Loucy (cell line): Measurements from ENCODE around the gene PRDM2.

Source experiments
- H2AFZ ChIP-seq: fragments of 200-600 bp; sonication (generic); 2 replicates; pipeline ENCODE4 v1.6.0; 2016; ENCODE audit warnings: antibody characterized with exemption, mild to moderate bottlenecking, low read length, moderate library complexity
- H3F3A ChIP-seq: fragments of 200-600 bp; 2 replicates; pipeline ENCODE4 v1.6.0; 2016; ENCODE audit warnings: antibody characterized with exemption, low read depth, mild to moderate bottlenecking
- H3K27me3 ChIP-seq: fragments of 200-600 bp; sonication (generic); 2 replicates; pipeline ENCODE4 v1.6.1; 2014; ENCODE audit warnings: low read length, mild to moderate bottlenecking; ENCODE audit not compliant: insufficient read depth, poor library complexity, severe bottlenecking
- H3K36me3 ChIP-seq: fragments of 200-600 bp; sonication (generic); 2 replicates; pipeline ENCODE4 v1.6.1; 2016; ENCODE audit warnings: low read length; ENCODE audit not compliant: insufficient read depth
- H3K4me1 ChIP-seq: fragments of 200-600 bp; sonication (generic); 2 replicates; pipeline ENCODE4 v1.5.1; 2014; ENCODE audit warnings: low read length, mild to moderate bottlenecking; ENCODE audit not compliant: insufficient read depth, poor library complexity, severe bottlenecking
- H3K4me2 ChIP-seq: fragments of 200-600 bp; sonication (generic); 2 replicates; pipeline ENCODE4 v1.6.0; 2014; ENCODE audit warnings: antibody characterized with exemption, low read length, low read depth, mild to moderate bottlenecking; ENCODE audit not compliant: poor library complexity, severe bottlenecking
- H3K4me3 ChIP-seq: fragments of 200-600 bp; sonication (generic); 2 replicates; pipeline ENCODE4 v1.5.1; 2014; ENCODE audit warnings: low read length, mild to moderate bottlenecking, mixed read lengths; ENCODE audit not compliant: poor library complexity, severe bottlenecking
- H3K79me2 ChIP-seq: fragments of 200-600 bp; sonication (generic); 2 replicates; pipeline ENCODE4 v1.6.1; 2014; ENCODE audit warnings: low read length; ENCODE audit not compliant: insufficient read depth
- H3K9ac ChIP-seq: fragments of 200-600 bp; sonication (generic); 2 replicates; pipeline ENCODE4 v1.6.0; 2014; ENCODE audit warnings: mild to moderate bottlenecking, low read depth, low read length, moderate library complexity; ENCODE audit not compliant: poor library complexity, severe bottlenecking
- H3K9me2 ChIP-seq: fragments of 200-600 bp; sonication (generic); replicated peaks from 2 replicates; pipeline ENCODE4 v1.6.1; 2016; ENCODE audit warnings: low read depth, low read length, mixed read lengths
- H3K9me3 ChIP-seq: fragments of 200-600 bp; sonication (generic); 2 replicates; pipeline ENCODE4 v1.6.1; 2014; ENCODE audit warnings: mild to moderate bottlenecking, antibody characterized with exemption, low read length, low read depth; ENCODE audit not compliant: insufficient read depth
- H4K20me1 ChIP-seq: fragments of 200-600 bp; sonication (generic); 2 replicates; pipeline ENCODE4 v1.6.0; 2014; ENCODE audit warnings: antibody characterized with exemption, low read length, mild to moderate bottlenecking; ENCODE audit not compliant: insufficient read depth, poor library complexity, severe bottlenecking
- EZH2phosphoT487 ChIP-seq: fragments of 200-600 bp; IDR thresholded peaks from 2 replicates; pipeline ENCODE4 v1.6.1; 2018; ENCODE audit warnings: antibody characterized with exemption, mild to moderate bottlenecking, moderate library complexity, borderline replicate concordance
- TF ChIP-seq, protein P1 (sequence below): fragments of 200-600 bp; sonication (generic); conservative IDR thresholded peaks from 2 replicates; pipeline ENCODE4 v1.5.1; 2014; ENCODE audit warnings: mild to moderate bottlenecking, antibody characterized with exemption, low read length

PRDM2 gene

DNA sequence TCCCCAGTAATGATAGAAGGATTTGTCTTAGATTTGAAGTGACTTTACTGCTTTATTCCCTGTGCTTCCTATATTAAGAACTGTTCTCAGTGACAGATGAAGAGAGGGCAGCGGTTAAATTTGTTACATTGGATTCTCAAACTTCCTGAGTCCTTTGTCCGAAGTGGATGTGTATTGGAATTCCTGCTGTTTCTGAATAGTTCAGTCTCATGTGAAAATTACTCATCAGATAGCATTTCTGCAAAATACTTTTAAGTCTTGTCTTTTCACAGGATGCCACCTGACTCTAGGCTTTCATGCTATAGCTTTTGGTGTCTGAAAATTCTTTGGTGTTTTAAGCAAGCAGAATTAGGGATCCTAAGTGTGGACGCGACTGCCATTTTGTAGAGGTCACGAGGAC, 83.6 kb downstream of the PRDM2 start:
- no peak for TF ChIP-seq EZH2phosphoT487
- TF ChIP-seq, protein P1, sequence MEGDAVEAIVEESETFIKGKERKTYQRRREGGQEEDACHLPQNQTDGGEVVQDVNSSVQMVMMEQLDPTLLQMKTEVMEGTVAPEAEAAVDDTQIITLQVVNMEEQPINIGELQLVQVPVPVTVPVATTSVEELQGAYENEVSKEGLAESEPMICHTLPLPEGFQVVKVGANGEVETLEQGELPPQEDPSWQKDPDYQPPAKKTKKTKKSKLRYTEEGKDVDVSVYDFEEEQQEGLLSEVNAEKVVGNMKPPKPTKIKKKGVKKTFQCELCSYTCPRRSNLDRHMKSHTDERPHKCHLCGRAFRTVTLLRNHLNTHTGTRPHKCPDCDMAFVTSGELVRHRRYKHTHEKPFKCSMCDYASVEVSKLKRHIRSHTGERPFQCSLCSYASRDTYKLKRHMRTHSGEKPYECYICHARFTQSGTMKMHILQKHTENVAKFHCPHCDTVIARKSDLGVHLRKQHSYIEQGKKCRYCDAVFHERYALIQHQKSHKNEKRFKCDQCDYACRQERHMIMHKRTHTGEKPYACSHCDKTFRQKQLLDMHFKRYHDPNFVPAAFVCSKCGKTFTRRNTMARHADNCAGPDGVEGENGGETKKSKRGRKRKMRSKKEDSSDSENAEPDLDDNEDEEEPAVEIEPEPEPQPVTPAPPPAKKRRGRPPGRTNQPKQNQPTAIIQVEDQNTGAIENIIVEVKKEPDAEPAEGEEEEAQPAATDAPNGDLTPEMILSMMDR, result no peak
- H4K20me1 ChIP-seq, result peaks cover 56% of the 10 kb centered on the region

DNA sequence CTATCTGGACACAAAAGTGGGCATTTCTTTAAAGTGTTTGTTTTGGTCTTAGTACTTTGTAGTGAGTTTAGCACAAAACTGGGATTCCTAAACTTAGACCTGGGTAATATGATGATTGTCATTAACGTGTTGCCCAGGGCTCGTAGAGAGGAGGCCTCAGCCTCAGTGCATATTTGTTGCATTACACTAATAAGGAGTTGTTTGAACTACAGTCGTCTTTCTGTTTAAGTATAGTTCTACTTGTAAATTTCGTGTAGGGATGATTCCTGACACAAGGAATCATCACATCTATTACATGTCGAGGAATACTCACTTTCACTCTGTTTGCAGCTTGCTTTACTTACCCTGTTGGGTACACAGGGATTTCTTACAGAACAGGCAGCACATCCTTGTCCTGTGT, 85.0 kb downstream of the PRDM2 start:
- H3K36me3 ChIP-seq, result peaks cover 95% of the 10 kb centered on the region
- TF ChIP-seq, protein P1, result no peak
- no peak for TF ChIP-seq EZH2phosphoT487

More for the DNA sequence above, 83.6 kb downstream of the PRDM2 start:
- Histone ChIP-seq H3K79me2 (peaks cover 78% of the 10 kb centered on the region), H3K4me2 (no peak overlapping the region), H3K9me2 (no peaks in the 10 kb centered on the region), H3K36me3 (peaks cover 95% of the 10 kb centered on the region), H3F3A (no peaks in the 10 kb centered on the region), H2AFZ (no peak overlapping the region), H3K4me1 (no peaks in the 10 kb centered on the region), H3K27me3 (no peaks in the 10 kb centered on the region), H3K9me3 (no peaks in the 10 kb centered on the region), H3K9ac (no peak overlapping the region), H3K4me3 (no peak overlapping the region)

DNA sequence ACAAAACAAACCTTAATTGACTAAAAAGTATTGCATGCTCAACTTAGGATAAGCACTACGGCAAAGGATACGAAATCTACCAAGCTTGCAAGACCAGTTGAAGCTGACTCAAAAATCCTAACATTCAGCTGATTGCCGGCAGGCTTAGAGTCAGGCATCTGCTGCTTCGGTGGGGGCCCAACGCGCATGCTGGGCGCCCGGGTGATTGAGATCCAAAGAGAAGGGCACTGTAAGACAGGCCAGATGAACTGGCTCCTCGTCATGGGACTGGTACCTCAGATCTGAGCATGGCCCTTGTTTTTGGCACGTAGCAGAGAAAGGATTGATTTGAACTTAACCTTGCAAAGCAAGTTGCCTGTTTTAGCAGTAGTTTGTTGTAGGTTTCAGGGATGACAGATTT, 86.6 kb downstream of the PRDM2 start:
- no peak overlapping the region for H3K9ac ChIP-seq
- no peak overlapping the region for H3K4me3 ChIP-seq
- H2AFZ ChIP-seq, result no peak overlapping the region
- no peak overlapping the region for H3K4me2 ChIP-seq
- no peaks in the 10 kb centered on the region for H3F3A ChIP-seq
- H3K79me2 ChIP-seq, result peaks cover 98% of the 10 kb centered on the region
- no peaks in the 10 kb centered on the region for H3K9me2 ChIP-seq
- H3K9me3 ChIP-seq, result no peaks in the 10 kb centered on the region
- H3K4me1 ChIP-seq, result no peaks in the 10 kb centered on the region
- peaks cover 89% of the 10 kb centered on the region for H3K36me3 ChIP-seq
- no peaks in the 10 kb centered on the region for H3K27me3 ChIP-seq
- peaks cover 68% of the 10 kb centered on the region for H4K20me1 ChIP-seq
- no peak for TF ChIP-seq EZH2phosphoT487
- TF ChIP-seq, protein P1, result no peak

More for the DNA sequence above, 85.0 kb downstream of the PRDM2 start:
- H3K9ac ChIP-seq, result no peak overlapping the region
- H4K20me1 ChIP-seq, result peaks cover 68% of the 10 kb centered on the region
- no peak overlapping the region for H2AFZ ChIP-seq
- H3K4me2 ChIP-seq, result no peak overlapping the region
- H3K27me3 ChIP-seq, result no peaks in the 10 kb centered on the region
- H3K9me3 ChIP-seq, result no peaks in the 10 kb centered on the region
- no peaks in the 10 kb centered on the region for H3K4me1 ChIP-seq
- H3F3A ChIP-seq, result no peaks in the 10 kb centered on the region
- peaks cover 88% of the 10 kb centered on the region for H3K79me2 ChIP-seq
- H3K4me3 ChIP-seq, result no peak overlapping the region
- H3K9me2 ChIP-seq, result no peaks in the 10 kb centered on the region
